Peyer's patch (tissue), 4 donors: ENCODE measurements around the gene CD101. TPM values are rescaled to one million over a fixed set of nuclear protein-coding genes. Genes with fewer than 3 reads are reported as not detected.

Experiments
- DNase-seq, 3 donors: peaks; one replicate each; pipeline ENCODE4 v3.0.0-alpha.2; 2017 to 2019
- H3K27ac ChIP-seq, 4 donors: fragments of 200-600 bp; sonication (generic); one replicate each; pipeline ENCODE4 v1.5.1; 2016 to 2019
- H3K27me3 ChIP-seq, 2 donors: fragments of 200-600 bp; sonication (generic); one replicate each; pipeline ENCODE4 v1.5.1; 2019
- H3K36me3 ChIP-seq, 3 donors: fragments of 200-600 bp; sonication (generic); one replicate each; pipeline ENCODE4 v1.5.1; 2016 to 2019
- H3K4me1 ChIP-seq, 4 donors: fragments of 200-600 bp; sonication (generic); one replicate each; pipeline ENCODE4 v1.5.1; 2016 to 2019
- H3K4me3 ChIP-seq, 4 donors: fragments of 200-600 bp; sonication (generic); 1 replicate in 3 of 4; 2 replicates in 1 of 4; pipeline ENCODE4 v1.5.1; 2016 to 2019; ENCODE audit warnings: mild to moderate bottlenecking in 1 of 4
- H3K9me3 ChIP-seq, 4 donors: fragments of 200-600 bp; sonication (generic); one replicate each; pipeline ENCODE4 v1.5.1; 2016 to 2019; ENCODE audit warnings: mild to moderate bottlenecking in 1 of 4
- POLR2A ChIP-seq, 2 donors: fragments of 450-650 bp; IDR thresholded peaks; one replicate each; pipeline ENCODE4 v1.5.1; 2017; ENCODE audit warnings: antibody characterized with exemption in 2 of 2, mild to moderate bottlenecking in 2 of 2, moderate library complexity in 2 of 2
- total RNA-seq, 4 donors: library from RNA; depleted of rRNA; stranded (reverse); fragments of >200 nt; gene quantifications; one replicate each; pipeline ENCODE4 v1.1.0, GENCODE V29; 2016
- TF ChIP-seq, protein P1 (sequence below), 6 experiments: fragments of 450-650 bp in 4 of 6; fragments of 200-600 bp in 2 of 6; sonication (generic) in 1 of 6; IDR thresholded peaks; one replicate each; pipeline ENCODE4 v1.5.1; 2017 to 2019; ENCODE audit warnings: antibody characterized with exemption in 6 of 6, mild to moderate bottlenecking in 3 of 6, moderate library complexity in 1 of 6

CD101 gene
- total RNA-seq, result 10 to 100 TPM in 1 of 4 donors, 1 to 10 TPM in 2, under 1 TPM in 1; 0.85 to 12.4 (median 3.5) TPM

DNA sequence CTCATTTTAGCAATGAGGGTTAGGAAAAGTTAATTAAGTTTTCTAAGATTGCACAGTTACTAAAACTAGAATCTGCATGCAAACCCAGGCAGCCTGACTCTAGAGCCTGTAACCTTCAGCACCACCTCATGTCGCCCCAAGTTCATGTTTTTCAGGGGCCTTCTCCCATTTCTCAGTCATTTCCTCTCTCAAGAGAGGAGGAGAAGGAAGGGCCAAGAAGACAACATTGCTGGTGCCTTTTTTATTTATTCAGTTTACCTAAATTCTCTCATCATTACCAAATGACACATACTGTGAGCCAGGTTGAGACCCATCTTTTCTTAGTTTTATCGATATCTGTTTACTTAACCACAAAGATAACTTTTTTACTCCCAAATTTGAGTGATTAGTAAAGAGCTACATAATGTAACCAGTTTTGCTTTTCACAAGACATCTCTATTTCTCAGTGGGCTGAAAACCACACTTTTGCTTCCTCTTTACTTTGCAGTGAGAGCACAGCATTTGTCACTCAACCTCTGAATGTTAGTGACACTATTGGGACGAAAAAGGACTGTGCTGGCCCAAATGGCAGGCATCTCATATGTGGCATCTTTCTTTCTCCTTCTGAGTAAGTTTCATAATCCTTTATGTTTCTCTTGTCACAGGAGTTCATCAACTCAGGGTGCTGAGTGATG lies at the start of gene CD101:
Gene CD101, plus strand, starts transcription at position 507 of the 674 bp plus-strand sequence. Its CDS starts 58 bp downstream, at position 565.
- TF ChIP-seq, protein P1, sequence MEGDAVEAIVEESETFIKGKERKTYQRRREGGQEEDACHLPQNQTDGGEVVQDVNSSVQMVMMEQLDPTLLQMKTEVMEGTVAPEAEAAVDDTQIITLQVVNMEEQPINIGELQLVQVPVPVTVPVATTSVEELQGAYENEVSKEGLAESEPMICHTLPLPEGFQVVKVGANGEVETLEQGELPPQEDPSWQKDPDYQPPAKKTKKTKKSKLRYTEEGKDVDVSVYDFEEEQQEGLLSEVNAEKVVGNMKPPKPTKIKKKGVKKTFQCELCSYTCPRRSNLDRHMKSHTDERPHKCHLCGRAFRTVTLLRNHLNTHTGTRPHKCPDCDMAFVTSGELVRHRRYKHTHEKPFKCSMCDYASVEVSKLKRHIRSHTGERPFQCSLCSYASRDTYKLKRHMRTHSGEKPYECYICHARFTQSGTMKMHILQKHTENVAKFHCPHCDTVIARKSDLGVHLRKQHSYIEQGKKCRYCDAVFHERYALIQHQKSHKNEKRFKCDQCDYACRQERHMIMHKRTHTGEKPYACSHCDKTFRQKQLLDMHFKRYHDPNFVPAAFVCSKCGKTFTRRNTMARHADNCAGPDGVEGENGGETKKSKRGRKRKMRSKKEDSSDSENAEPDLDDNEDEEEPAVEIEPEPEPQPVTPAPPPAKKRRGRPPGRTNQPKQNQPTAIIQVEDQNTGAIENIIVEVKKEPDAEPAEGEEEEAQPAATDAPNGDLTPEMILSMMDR (IDR thresholded peaks at IDR 0.05), result no peak
- TF ChIP-seq POLR2A (IDR thresholded peaks at IDR 0.05), result no peak
- no peaks in the 10 kb centered on the region for H3K27me3 ChIP-seq
- no peaks in the 10 kb centered on the region for H3K36me3 ChIP-seq
- DNase-seq, result no peak
- peak within 1 kb of the TSS in 1 of 4 donors; percentile 10 for H3K4me3 ChIP-seq
- H3K4me1 ChIP-seq, result no peaks in the 10 kb centered on the region
- peak within 1 kb of the TSS; percentile 35 to 65 (median 59) for H3K27ac ChIP-seq
- no peaks in the 10 kb centered on the region for H3K9me3 ChIP-seq

DNA sequence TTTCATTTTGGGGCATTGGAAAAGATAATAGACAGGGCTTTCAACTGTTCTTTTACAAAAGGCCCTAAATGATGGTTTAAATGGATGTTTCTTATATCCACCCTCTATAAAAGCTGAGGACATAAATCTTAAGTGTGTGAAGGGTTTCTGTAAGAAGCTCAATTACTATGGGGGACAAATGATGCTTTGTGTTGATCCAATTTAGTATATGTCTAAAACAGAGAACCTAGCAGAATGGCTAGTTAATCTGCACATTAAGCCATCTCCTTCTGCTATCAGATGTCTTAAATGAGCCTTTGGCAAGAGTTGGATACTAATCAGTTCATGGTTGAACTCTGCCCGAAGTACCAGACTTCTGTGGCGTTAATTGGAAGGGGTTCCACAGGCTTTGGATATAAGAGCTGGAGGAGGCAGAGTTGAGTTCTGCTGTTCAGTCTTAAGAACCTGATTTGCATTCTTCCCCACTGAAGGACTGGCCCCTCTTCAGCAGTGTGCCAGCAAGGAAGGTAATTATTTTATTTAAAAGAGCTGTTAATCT lies 48.8 kb upstream of the CD101 start:
- H3K4me1 ChIP-seq, result no peaks in the 10 kb centered on the region
- TF ChIP-seq POLR2A (IDR thresholded peaks at IDR 0.05), result no peak
- TF ChIP-seq, protein P1 (IDR thresholded peaks at IDR 0.05), result no peak
- H3K27ac ChIP-seq, result no peak overlapping the region
- H3K4me3 ChIP-seq, result no peak overlapping the region
- H3K27me3 ChIP-seq, result no peaks in the 10 kb centered on the region
- no peaks in the 10 kb centered on the region for H3K9me3 ChIP-seq
- no peak for DNase-seq
- H3K36me3 ChIP-seq, result peaks cover 0 to 13% (median 0%) of the 10 kb centered on the region in 3 donors

DNA sequence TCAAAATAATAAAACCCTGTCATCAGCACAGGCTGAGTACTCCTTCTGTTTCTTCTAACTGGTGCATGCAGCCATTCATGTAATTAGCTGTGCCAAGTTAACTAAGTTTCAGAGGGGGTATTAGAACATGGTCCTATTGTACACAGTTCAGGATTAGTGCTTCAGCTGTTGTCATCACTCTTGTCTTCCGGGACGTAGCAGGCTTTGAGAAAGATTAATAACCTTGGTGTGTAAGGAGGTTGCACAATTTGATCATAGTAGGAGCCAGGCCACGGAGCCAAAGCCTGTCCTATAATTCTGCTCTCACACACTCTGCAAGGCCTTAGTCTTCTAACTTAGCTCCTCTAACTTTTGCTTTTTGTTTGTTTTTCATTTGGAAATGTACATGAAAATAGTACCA lies 47.1 kb upstream of the CD101 start:
- no peak for DNase-seq
- TF ChIP-seq POLR2A (IDR thresholded peaks at IDR 0.05), result no peak
- TF ChIP-seq, protein P1 (IDR thresholded peaks at IDR 0.05), result no peak
- peaks cover 0 to 9% (median 0%) of the 10 kb centered on the region in 4 donors for H3K4me1 ChIP-seq
- no peak overlapping the region for H3K27ac ChIP-seq
- no peak overlapping the region for H3K4me3 ChIP-seq
- H3K9me3 ChIP-seq, result no peaks in the 10 kb centered on the region
- no peaks in the 10 kb centered on the region for H3K27me3 ChIP-seq
- peaks cover 0 to 9% (median 0%) of the 10 kb centered on the region in 3 donors for H3K36me3 ChIP-seq

GRCh38 chr1:116956378-116956777 lies 45.2 kb upstream of the CD101 start:
- TF ChIP-seq, protein P1 (IDR thresholded peaks at IDR 0.05), result no peak
- H3K27me3 ChIP-seq, result no peaks in the 10 kb centered on the region
- no peak overlapping the region for H3K27ac ChIP-seq
- no peak overlapping the region for H3K4me3 ChIP-seq
- H3K9me3 ChIP-seq, result no peaks in the 10 kb centered on the region
- DNase-seq, result no peak
- H3K36me3 ChIP-seq, result no peaks in the 10 kb centered on the region
- H3K4me1 ChIP-seq, result peaks cover 0 to 9% (median 0%) of the 10 kb centered on the region in 4 donors

DNA sequence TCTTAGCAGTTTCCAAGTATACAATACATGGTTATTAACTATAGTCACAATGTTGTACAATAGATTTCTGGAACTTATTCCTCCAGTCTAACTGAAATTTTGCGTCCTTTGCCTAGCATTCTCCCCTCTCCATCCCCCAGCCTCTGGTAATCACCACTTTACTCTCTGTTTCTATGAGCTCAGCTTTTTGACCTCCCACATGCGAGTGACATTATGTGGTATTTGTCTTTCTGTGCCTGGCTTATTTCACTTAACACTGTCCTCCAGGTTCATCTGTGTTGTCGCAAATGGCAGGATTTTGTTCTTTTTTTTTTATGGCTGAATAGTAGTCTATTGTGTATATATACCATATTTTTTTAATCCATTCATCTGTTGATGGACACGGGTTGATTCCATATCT lies 43.9 kb upstream of the CD101 start:
- no peak for DNase-seq
- no peak for TF ChIP-seq POLR2A (IDR thresholded peaks at IDR 0.05)
- TF ChIP-seq, protein P1 (IDR thresholded peaks at IDR 0.05), result no peak
- Histone ChIP-seq H3K27me3 (no peaks in the 10 kb centered on the region), H3K9me3 (no peaks in the 10 kb centered on the region), H3K27ac (no peak overlapping the region), H3K36me3 (no peaks in the 10 kb centered on the region), H3K4me3 (no peak overlapping the region), H3K4me1 (peaks cover 0 to 9% (median 0%) of the 10 kb centered on the region in 4 donors)
